MM.1S (cell line): Measurements from ENCODE around the gene ARAP3.

Experiments used
- EZH2 ChIP-seq: fragments of 300-600 bp; sonication (generic); optimal IDR thresholded peaks from 2 replicates; pipeline ENCODE3; 2017; ENCODE audit warnings: low read depth, mild to moderate bottlenecking, antibody characterized with exemption, low read length, mixed read lengths
- EZH2phosphoT487 ChIP-seq: fragments of 300-600 bp; sonication (generic); IDR thresholded peaks from 2 replicates; pipeline ENCODE4 v1.6.1; 2018; ENCODE audit warnings: antibody characterized with exemption, low read length
- TF ChIP-seq, protein P1 (sequence below): fragments of 300-600 bp; sonication (generic); IDR thresholded peaks from 2 replicates; pipeline ENCODE4 v1.5.1; 2016; ENCODE audit warnings: antibody characterized with exemption, low read length, mixed read lengths

GRCh38 chr5:141675672-141676071 is 6.4 kb downstream of the ARAP3 start:
- TF ChIP-seq EZH2phosphoT487 (no peak), EZH2 (no peak)
- TF ChIP-seq, protein P1, sequence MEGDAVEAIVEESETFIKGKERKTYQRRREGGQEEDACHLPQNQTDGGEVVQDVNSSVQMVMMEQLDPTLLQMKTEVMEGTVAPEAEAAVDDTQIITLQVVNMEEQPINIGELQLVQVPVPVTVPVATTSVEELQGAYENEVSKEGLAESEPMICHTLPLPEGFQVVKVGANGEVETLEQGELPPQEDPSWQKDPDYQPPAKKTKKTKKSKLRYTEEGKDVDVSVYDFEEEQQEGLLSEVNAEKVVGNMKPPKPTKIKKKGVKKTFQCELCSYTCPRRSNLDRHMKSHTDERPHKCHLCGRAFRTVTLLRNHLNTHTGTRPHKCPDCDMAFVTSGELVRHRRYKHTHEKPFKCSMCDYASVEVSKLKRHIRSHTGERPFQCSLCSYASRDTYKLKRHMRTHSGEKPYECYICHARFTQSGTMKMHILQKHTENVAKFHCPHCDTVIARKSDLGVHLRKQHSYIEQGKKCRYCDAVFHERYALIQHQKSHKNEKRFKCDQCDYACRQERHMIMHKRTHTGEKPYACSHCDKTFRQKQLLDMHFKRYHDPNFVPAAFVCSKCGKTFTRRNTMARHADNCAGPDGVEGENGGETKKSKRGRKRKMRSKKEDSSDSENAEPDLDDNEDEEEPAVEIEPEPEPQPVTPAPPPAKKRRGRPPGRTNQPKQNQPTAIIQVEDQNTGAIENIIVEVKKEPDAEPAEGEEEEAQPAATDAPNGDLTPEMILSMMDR: no peak
